ENCODE results near the gene OR2A5. TPM values are rescaled to one million over a fixed set of nuclear protein-coding genes. Genes with fewer than 3 reads are reported as not detected.

Gene OR2A5
- total RNA-seq, 1 experiment from 2014 or later, result not detected

DNA sequence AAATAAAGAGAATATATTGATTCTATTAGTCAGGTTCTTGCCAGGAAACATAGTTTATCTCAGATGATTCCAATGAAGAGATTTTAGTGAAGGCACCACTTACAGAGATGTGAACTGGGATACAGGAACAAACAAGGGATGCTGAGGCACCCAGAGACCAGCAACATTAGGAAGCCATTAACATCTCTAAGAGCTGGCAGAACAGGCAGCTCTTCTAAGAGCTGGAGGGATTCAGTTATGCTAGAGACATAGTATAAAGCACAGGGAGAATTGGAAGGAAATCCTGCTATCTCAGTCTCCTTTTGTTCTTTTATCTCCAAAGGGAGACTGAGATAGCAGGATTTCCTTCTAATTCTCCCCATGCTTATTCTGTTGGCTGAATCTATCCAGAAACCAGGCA lies 26.6 kb upstream of the OR2A5 start:
- Histone ChIP-seq H4K20me1 (ENCODE audit: insufficient read depth) (no peaks in the 10 kb centered on the region), H3K4me1 (ENCODE audit: control insufficient read depth in 1 of 2, insufficient read depth in 2 of 2, low read length in 2 of 2) (no peaks in the 10 kb centered on the region), H3K9me3 (ENCODE audit: control insufficient read depth in 1 of 2, insufficient read depth in 1 of 2, low read depth in 1 of 2, low read length in 2 of 2) (no peaks in the 10 kb centered on the region), H3K36me3 (ENCODE audit: control insufficient read depth in 1 of 2, insufficient read depth in 2 of 2, low read length in 2 of 2) (no peaks in the 10 kb centered on the region), H3K27me3 (ENCODE audit: insufficient read depth, low read length) (no peaks in the 10 kb centered on the region), H3K9me2 (ENCODE audit: insufficient read depth) (no peaks in the 10 kb centered on the region), H3K79me2 (ENCODE audit: insufficient read depth, low read length) (no peaks in the 10 kb centered on the region), H2AFZ (ENCODE audit: low read depth, low read length, poor library complexity, severe bottlenecking) (no peak overlapping the region), H3K27ac (ENCODE audit: low read depth, low read length) (no peak overlapping the region), H3K4me3 (replicated peaks in 1 of 2; ENCODE audit: low read depth in 1 of 2, low read length in 2 of 2) (no peak overlapping the region), H3K4me2 (ENCODE audit: low read length) (no peak overlapping the region), H3K9ac (ENCODE audit: low read length) (no peak overlapping the region)
- POLR2A ChIA-PET, result no interaction called here
- RAD21 ChIA-PET (ENCODE audit: low non-redundant PET in 1 of 2, low total read pairs in 2 of 2, uncharacterized antibody in 2 of 2, unreplicated experiment in 2 of 2), result no interaction called here
- no peak for DNase-seq (ENCODE audit: low read depth, low spot score)
- ATAC-seq, result no peak
- TF ChIP-seq FOSL1 (IDR thresholded peaks at IDR 0.05; ENCODE audit: low read depth) (no peak), JUND (IDR thresholded peaks at IDR 0.05) (no peak), POLR2A (IDR thresholded peaks at IDR 0.05; ENCODE audit: borderline replicate concordance, extremely low read depth, insufficient read depth, insufficient read length) (no peak), TCF7L2 (IDR thresholded peaks at IDR 0.05; ENCODE audit: borderline replicate concordance, extremely low read depth, insufficient read depth, insufficient read length) (no peak), SP1 (IDR thresholded peaks at IDR 0.05; ENCODE audit: low read depth) (no peak)
- TF ChIP-seq, protein P1, sequence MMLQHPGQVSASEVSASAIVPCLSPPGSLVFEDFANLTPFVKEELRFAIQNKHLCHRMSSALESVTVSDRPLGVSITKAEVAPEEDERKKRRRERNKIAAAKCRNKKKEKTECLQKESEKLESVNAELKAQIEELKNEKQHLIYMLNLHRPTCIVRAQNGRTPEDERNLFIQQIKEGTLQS (IDR thresholded peaks at IDR 0.05), result no peak
- BruUV-seq (replicated peaks), result no TSS peak
- CTCF ChIA-PET, result interaction anchor here (0.6 kb wide), 1 partner anchor 94 kb away, joined by 3 read pairs; no protein-coding TSS in a partner anchor
- intact Hi-C loops (cut with micrococcal nuclease), result loop anchor here (5.0 to 10.0 kb wide), 2 partner anchors 60 to 117 kb away; partner anchors contain the start of gene TCAF1

GRCh38 chr7:144023171-144023827 lies 25.4 kb upstream of the OR2A5 start:
- no peaks in the 10 kb centered on the region for H3K27me3 ChIP-seq (ENCODE audit: insufficient read depth, low read length)
- no peaks in the 10 kb centered on the region for H4K20me1 ChIP-seq (ENCODE audit: insufficient read depth)
- RAD21 ChIA-PET (ENCODE audit: low non-redundant PET in 1 of 2, low total read pairs in 2 of 2, uncharacterized antibody in 2 of 2, unreplicated experiment in 2 of 2), result no interaction called here
- no peaks in the 10 kb centered on the region for H3K79me2 ChIP-seq (ENCODE audit: insufficient read depth, low read length)
- H3K4me2 ChIP-seq (ENCODE audit: low read length), result no peak overlapping the region
- no TSS peak for BruUV-seq (replicated peaks)
- no peak overlapping the region for H3K4me3 ChIP-seq (replicated peaks in 1 of 2; ENCODE audit: low read depth in 1 of 2, low read length in 2 of 2)
- DNase-seq (ENCODE audit: low read depth, low spot score) (no peak), ATAC-seq (no peak)
- H3K9me2 ChIP-seq (ENCODE audit: insufficient read depth), result no peaks in the 10 kb centered on the region
- H3K9ac ChIP-seq (ENCODE audit: low read length), result no peak overlapping the region
- intact Hi-C loops (cut with micrococcal nuclease), result loop anchor here (5.0 to 10.0 kb wide), 2 partner anchors 59 to 118 kb away; partner anchors contain the start of gene TCAF1
- POLR2A ChIA-PET, result no interaction called here
- no peaks in the 10 kb centered on the region for H3K36me3 ChIP-seq (ENCODE audit: control insufficient read depth in 1 of 2, insufficient read depth in 2 of 2, low read length in 2 of 2)
- H3K9me3 ChIP-seq (ENCODE audit: control insufficient read depth in 1 of 2, insufficient read depth in 1 of 2, low read depth in 1 of 2, low read length in 2 of 2), result no peaks in the 10 kb centered on the region
- CTCF ChIA-PET, result interaction anchor here (1.1 kb wide), 1 partner anchor 122 kb away, joined by 3 read pairs; the partner anchor contains the start of gene TCAF1
- H3K27ac ChIP-seq (ENCODE audit: low read depth, low read length), result no peak overlapping the region
- H3K4me1 ChIP-seq (ENCODE audit: control insufficient read depth in 1 of 2, insufficient read depth in 2 of 2, low read length in 2 of 2), result peaks cover 0 to 6% of the 10 kb centered on the region in 2 experiments; a peak in 2 of 4 replicates
- TF ChIP-seq, protein P1 (IDR thresholded peaks at IDR 0.05), result no peak
- TF ChIP-seq RAD21 (IDR thresholded peaks at IDR 0.05; ENCODE audit: low read depth) (no peak), TCF7L2 (IDR thresholded peaks at IDR 0.05; ENCODE audit: borderline replicate concordance, extremely low read depth, insufficient read depth, insufficient read length) (no peak), ZNF274 (IDR thresholded peaks at IDR 0.05; ENCODE audit: low read depth, low read length) (no peak)
- TF ChIP-seq, protein P2, sequence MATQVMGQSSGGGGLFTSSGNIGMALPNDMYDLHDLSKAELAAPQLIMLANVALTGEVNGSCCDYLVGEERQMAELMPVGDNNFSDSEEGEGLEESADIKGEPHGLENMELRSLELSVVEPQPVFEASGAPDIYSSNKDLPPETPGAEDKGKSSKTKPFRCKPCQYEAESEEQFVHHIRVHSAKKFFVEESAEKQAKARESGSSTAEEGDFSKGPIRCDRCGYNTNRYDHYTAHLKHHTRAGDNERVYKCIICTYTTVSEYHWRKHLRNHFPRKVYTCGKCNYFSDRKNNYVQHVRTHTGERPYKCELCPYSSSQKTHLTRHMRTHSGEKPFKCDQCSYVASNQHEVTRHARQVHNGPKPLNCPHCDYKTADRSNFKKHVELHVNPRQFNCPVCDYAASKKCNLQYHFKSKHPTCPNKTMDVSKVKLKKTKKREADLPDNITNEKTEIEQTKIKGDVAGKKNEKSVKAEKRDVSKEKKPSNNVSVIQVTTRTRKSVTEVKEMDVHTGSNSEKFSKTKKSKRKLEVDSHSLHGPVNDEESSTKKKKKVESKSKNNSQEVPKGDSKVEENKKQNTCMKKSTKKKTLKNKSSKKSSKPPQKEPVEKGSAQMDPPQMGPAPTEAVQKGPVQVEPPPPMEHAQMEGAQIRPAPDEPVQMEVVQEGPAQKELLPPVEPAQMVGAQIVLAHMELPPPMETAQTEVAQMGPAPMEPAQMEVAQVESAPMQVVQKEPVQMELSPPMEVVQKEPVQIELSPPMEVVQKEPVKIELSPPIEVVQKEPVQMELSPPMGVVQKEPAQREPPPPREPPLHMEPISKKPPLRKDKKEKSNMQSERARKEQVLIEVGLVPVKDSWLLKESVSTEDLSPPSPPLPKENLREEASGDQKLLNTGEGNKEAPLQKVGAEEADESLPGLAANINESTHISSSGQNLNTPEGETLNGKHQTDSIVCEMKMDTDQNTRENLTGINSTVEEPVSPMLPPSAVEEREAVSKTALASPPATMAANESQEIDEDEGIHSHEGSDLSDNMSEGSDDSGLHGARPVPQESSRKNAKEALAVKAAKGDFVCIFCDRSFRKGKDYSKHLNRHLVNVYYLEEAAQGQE (IDR thresholded peaks at IDR 0.05; ENCODE audit: low read depth), result no peak
- H2AFZ ChIP-seq (ENCODE audit: low read depth, low read length, poor library complexity, severe bottlenecking), result no peak overlapping the region

Data from HCT116 (cell line).